H1 (cell line): Measurements from ENCODE around the gene KRTAP20-3. TPM values are rescaled to one million over a fixed set of nuclear protein-coding genes. Genes with fewer than 3 reads are reported as not detected.

Experiments used
- CTCF ChIA-PET: fragments of 300-600 bp; sonication (Branson Sonifier 250); formaldehyde crosslinking; loops from one replicate; lab custom pipeline; 2021; ENCODE audit not compliant: partially characterized antibody; lab: Charles Lee
- POLR2A ChIA-PET: fragments of 300-600 bp; sonication (Branson Sonifier 250); formaldehyde crosslinking; loops from one replicate; lab custom pipeline; 2021; ENCODE audit warnings: inconsistent platforms; ENCODE audit not compliant: partially characterized antibody; lab: Charles Lee
- DNase-seq, 2 experiments: peaks; one replicate each; pipeline versions ENCODE4 v3.0.0 to v3.0.0-alpha.2; 2010 to 2022; ENCODE audit warnings: low spot score in 2 of 2, low read depth in 1 of 2, mixed read lengths in 1 of 2
- FAIRE-seq: peaks from 2 replicates; lab custom pipeline; 2011; peaks lifted over from hg19 to GRCh38; lab: Jason Lieb, UNC
- H2AFZ ChIP-seq: 2 replicates; pipeline ENCODE4 v1.8.1; 2012; ENCODE audit warnings: low read length, inconsistent platforms
- H2AK5ac ChIP-seq: 2 replicates; pipeline ENCODE4 v1.6.1; 2013; ENCODE audit warnings: low read depth, low read length
- H2BK120ac ChIP-seq: replicated peaks from 2 replicates; pipeline ENCODE3; 2013; ENCODE audit warnings: low read depth, low read length, inconsistent platforms
- H2BK12ac ChIP-seq: 2 replicates; pipeline ENCODE4 v1.6.1; 2013; ENCODE audit warnings: low read depth, low read length
- H2BK15ac ChIP-seq: 2 replicates; pipeline ENCODE4 v1.6.1; 2013; ENCODE audit warnings: low read length
- H2BK20ac ChIP-seq: 2 replicates; pipeline ENCODE4 v1.6.1; 2013; ENCODE audit warnings: low read length
- H2BK5ac ChIP-seq: 2 replicates; pipeline ENCODE4 v1.6.1; 2013; ENCODE audit warnings: low read depth, low read length
- H3K14ac ChIP-seq: 2 replicates; pipeline ENCODE4 v1.6.1; 2013; ENCODE audit warnings: inconsistent platforms; ENCODE audit not compliant: insufficient read length
- H3K18ac ChIP-seq: 2 replicates; pipeline ENCODE4 v1.6.1; 2013; ENCODE audit warnings: low read length; ENCODE audit errors: extremely low read depth
- H3K23ac ChIP-seq: 2 replicates; pipeline ENCODE4 v1.6.1; 2013; ENCODE audit warnings: inconsistent platforms; ENCODE audit not compliant: insufficient read length
- H3K23me2 ChIP-seq: 2 replicates; pipeline ENCODE4 v1.6.1; 2013; ENCODE audit warnings: low read depth, low read length
- H3K27ac ChIP-seq: 2 replicates; pipeline ENCODE4 v1.6.1; 2011; ENCODE audit warnings: low read depth, low read length, inconsistent platforms
- H3K27me3 ChIP-seq, 4 experiments: replicated peaks in 1 of 4; 1 replicate in 1 of 4; 2 replicates in 3 of 4; pipeline versions ENCODE4 v1.6.1 to v1.8.1; 2011 to 2013; ENCODE audit warnings: low read length in 3 of 4, mild to moderate bottlenecking in 3 of 4, inconsistent platforms in 2 of 4, mixed read lengths in 2 of 4, moderate library complexity in 1 of 4; ENCODE audit not compliant: control insufficient read depth in 3 of 4, insufficient read depth in 3 of 4; ENCODE audit errors: extremely low read depth in 1 of 4
- H3K36me3 ChIP-seq, 4 experiments: 2 replicates each; pipeline versions ENCODE4 v1.6.1 to v1.8.1; 2011 to 2013; ENCODE audit warnings: mild to moderate bottlenecking in 4 of 4, low read length in 3 of 4, moderate library complexity in 2 of 4, control low read depth in 1 of 4, inconsistent platforms in 1 of 4; ENCODE audit not compliant: insufficient read depth in 4 of 4, control insufficient read depth in 2 of 4
- H3K4ac ChIP-seq: replicated peaks from 2 replicates; pipeline ENCODE3; 2013; ENCODE audit warnings: low read length, low read depth, mixed read lengths, inconsistent platforms; ENCODE audit not compliant: insufficient read length
- H3K4me1 ChIP-seq, 4 experiments: replicated peaks in 1 of 4; 1 replicate in 1 of 4; 2 replicates in 3 of 4; pipeline versions ENCODE4 v1.6.1 to v1.8.1; 2011 to 2013; ENCODE audit warnings: low read length in 3 of 4, inconsistent platforms in 2 of 4, mixed read lengths in 1 of 4; ENCODE audit not compliant: insufficient read depth in 4 of 4, control insufficient read depth in 3 of 4
- H3K4me2 ChIP-seq, 2 experiments: 2 replicates each; pipeline versions ENCODE4 v1.6.1 to v1.8.1; 2011 to 2013; ENCODE audit warnings: low read depth in 2 of 2, low read length in 2 of 2, control low read depth in 1 of 2, inconsistent platforms in 1 of 2, mild to moderate bottlenecking in 1 of 2; ENCODE audit not compliant: insufficient read depth in 1 of 2
- H3K4me3 ChIP-seq, 4 experiments: fragments of 200-600, 300-600 bp in 1 of 4; sonication (generic), shearing (Covaris generic), sonication (Bioruptor Twin) in 1 of 4; 2 replicates each; pipeline versions ENCODE4 v1.5.1 to v1.8.1; 2011 to 2016; ENCODE audit warnings: low read length in 4 of 4, low read depth in 3 of 4, control low read depth in 2 of 4, inconsistent platforms in 2 of 4, mild to moderate bottlenecking in 2 of 4, mixed read lengths in 1 of 4, moderate library complexity in 1 of 4; ENCODE audit not compliant: insufficient read depth in 2 of 4; ENCODE audit errors: extremely low read depth in 1 of 4
- H3K56ac ChIP-seq: replicated peaks from 2 replicates; pipeline ENCODE3; 2013; ENCODE audit warnings: low read depth, mild to moderate bottlenecking, mixed read lengths, low read length, inconsistent platforms; ENCODE audit not compliant: insufficient read length
- H3K79me1 ChIP-seq: 2 replicates; pipeline ENCODE4 v1.6.1; 2013; ENCODE audit warnings: low read depth, low read length, control low read depth
- H3K79me2 ChIP-seq, 2 experiments: 2 replicates each; pipeline versions ENCODE4 v1.6.1 to v1.8.1; 2012 to 2013; ENCODE audit warnings: low read length in 2 of 2, mild to moderate bottlenecking in 2 of 2, inconsistent platforms in 1 of 2; ENCODE audit not compliant: insufficient read depth in 2 of 2, control insufficient read depth in 1 of 2
- H3K9ac ChIP-seq, 4 experiments: replicated peaks in 1 of 4; 1 replicate in 1 of 4; 2 replicates in 3 of 4; pipeline versions ENCODE4 v1.6.1 to v1.8.1; 2011 to 2013; ENCODE audit warnings: low read depth in 3 of 4, low read length in 3 of 4, control low read depth in 2 of 4, mild to moderate bottlenecking in 2 of 4, moderate library complexity in 2 of 4, inconsistent platforms in 1 of 4; ENCODE audit errors: extremely low read depth in 1 of 4
- H3K9me3 ChIP-seq, 2 experiments: 2 replicates each; pipeline versions ENCODE4 v1.6.1 to v1.8.1; 2012 to 2013; ENCODE audit warnings: mild to moderate bottlenecking in 2 of 2, moderate library complexity in 2 of 2, control low read depth in 1 of 2, inconsistent platforms in 1 of 2, low read depth in 1 of 2, low read length in 1 of 2, mixed read lengths in 1 of 2; ENCODE audit not compliant: insufficient read depth in 2 of 2
- H4K20me1 ChIP-seq, 2 experiments: replicated peaks in 1 of 2; 2 replicates each; pipeline versions ENCODE3 to v1.8.1; 2011 to 2013; ENCODE audit warnings: inconsistent platforms in 2 of 2, low read length in 2 of 2, mild to moderate bottlenecking in 1 of 2; ENCODE audit not compliant: insufficient read depth in 2 of 2, control insufficient read depth in 1 of 2
- H4K5ac ChIP-seq: 2 replicates; pipeline ENCODE4 v1.6.1; 2013; ENCODE audit warnings: low read length, low read depth, mixed read lengths, inconsistent platforms; ENCODE audit not compliant: insufficient read length
- H4K8ac ChIP-seq: 2 replicates; pipeline ENCODE4 v1.8.0; 2013; ENCODE audit warnings: mild to moderate bottlenecking, moderate library complexity, low read length, inconsistent platforms; ENCODE audit not compliant: insufficient read depth; ENCODE audit errors: extremely low read depth
- H4K91ac ChIP-seq: replicated peaks from 2 replicates; pipeline ENCODE3; 2013; ENCODE audit warnings: low read length, mixed read lengths, inconsistent platforms; ENCODE audit not compliant: insufficient read length
- POLR2AphosphoS5 ChIP-seq: IDR thresholded peaks from 2 replicates; pipeline ENCODE4 v1.6.1; 2011; ENCODE audit warnings: low read depth, low read length
- WGBS, 2 experiments: shearing (Covaris generic) in 1 of 2; methylation state at CpG; one replicate each; pipeline versions ENCODE4 v1.1.6 to v1.1.7; 2013 to 2015; ENCODE audit warnings: low lambda C conversion rate in 2 of 2, mixed read lengths in 2 of 2, inconsistent platforms in 1 of 2, low coverage in 1 of 2, missing lambda C conversion rate in 1 of 2; ENCODE audit not compliant: insufficient replicate concordance in 2 of 2, insufficient coverage in 1 of 2, insufficient read length in 1 of 2; ENCODE audit errors: extremely low coverage in 1 of 2, missing lambda C conversion rate in 1 of 2; 5-methylcytosine and 5-hydroxymethylcytosine counted together
- polyA plus RNA-seq, 7 experiments: library from polyadenylated mRNA; depleted of rRNA in 3 of 7; stranded (reverse) in 5 of 7; unstranded in 2 of 7; fragments of >200 nt in 5 of 7; fragments of 200-250 nt in 2 of 7; gene quantifications; 1 replicate in 5 of 7; 2 replicates in 1 of 7; 4 replicates in 1 of 7; pipeline versions ENCODE4 v1.2.1 to v1.2.3, GENCODE V29; 2011 to 2013; ENCODE audit warnings: missing spikeins in 2 of 7, mixed read lengths in 2 of 7
- total RNA-seq: library from RNA; stranded (reverse); fragmentation: NEBNext Ultra II Directional; extraction: Animal tissue kit (Norgen Biotek cat#: 25700); gene quantifications from 2 replicates; pipeline ENCODE4 v1.2.1, GENCODE V29; 2021

Gene KRTAP20-3
- total and polyA plus RNA-seq, 2 of the 8 experiments (the other 6 are each of a cell fraction or from before 2014, with no cell fraction given) = not detected

DNA sequence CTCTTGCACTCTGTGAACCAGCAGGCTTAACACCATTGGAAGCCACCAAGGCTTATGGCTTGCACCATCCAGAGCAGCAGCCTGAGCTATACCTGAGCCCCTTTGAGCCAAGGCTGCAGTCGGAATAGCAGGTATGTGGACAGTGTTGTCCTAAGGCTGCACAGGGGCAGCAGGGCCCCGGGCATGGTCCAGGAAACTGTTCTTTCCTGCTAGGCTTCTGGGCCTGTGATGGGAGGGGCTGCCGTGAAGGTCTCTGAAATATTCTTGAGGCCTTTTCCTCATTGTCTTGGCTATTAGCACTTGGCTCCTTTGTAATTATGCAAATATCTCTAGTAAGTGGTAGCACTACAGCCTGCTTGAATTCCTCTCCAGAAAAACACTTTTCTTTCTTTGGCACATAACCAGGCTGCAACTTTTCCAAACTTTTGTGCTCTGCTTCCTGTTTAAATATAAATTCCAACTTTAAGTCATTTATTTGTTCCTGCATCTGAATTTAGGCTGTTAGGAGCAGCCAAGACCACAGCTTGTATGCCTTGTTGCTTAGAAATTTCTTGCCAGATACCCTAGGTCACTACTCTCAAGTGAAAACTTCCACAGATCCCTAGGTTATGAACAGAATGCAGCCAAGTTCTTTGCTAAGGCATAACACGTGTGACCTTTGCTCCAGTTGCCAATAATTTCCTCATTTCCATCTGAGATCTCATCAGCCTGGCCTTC, 17.1 kb upstream of the KRTAP20-3 start:
- FAIRE-seq = no peak
- H3K79me2 ChIP-seq = no peaks in the 10 kb centered on the region
- TF ChIP-seq POLR2AphosphoS5 = no peak

More for the DNA sequence above, 17.1 kb upstream of the KRTAP20-3 start:
- no peaks in the 10 kb centered on the region for H4K20me1 ChIP-seq
- no peak overlapping the region for H3K9ac ChIP-seq
- no peak overlapping the region for H3K27ac ChIP-seq
- CTCF ChIA-PET = no interaction called here
- H3K18ac ChIP-seq = no peak overlapping the region
- no peak overlapping the region for H4K5ac ChIP-seq
- H2BK120ac ChIP-seq = no peak overlapping the region
- no peaks in the 10 kb centered on the region for H3K79me1 ChIP-seq
- no peak overlapping the region for H3K23ac ChIP-seq
- no peak overlapping the region for H4K91ac ChIP-seq
- peaks cover 0 to 2% (median 0%) of the 10 kb centered on the region in 4 experiments; a peak in 2 of 7 replicates for H3K4me1 ChIP-seq
- H3K4me2 ChIP-seq = no peak overlapping the region
- no peak overlapping the region for H4K8ac ChIP-seq
- H3K4ac ChIP-seq = no peak overlapping the region
- H2BK5ac ChIP-seq = no peak overlapping the region
- H3K4me3 ChIP-seq = no peak overlapping the region
- H3K36me3 ChIP-seq = no peaks in the 10 kb centered on the region
- POLR2A ChIA-PET = no interaction called here
- H2BK12ac ChIP-seq = no peak overlapping the region
- H2AFZ ChIP-seq = no peak overlapping the region
- no peak overlapping the region for H2BK20ac ChIP-seq
- H3K14ac ChIP-seq = no peak overlapping the region
- no peaks in the 10 kb centered on the region for H3K23me2 ChIP-seq
- H3K56ac ChIP-seq = no peak overlapping the region
- WGBS, 2 experiments = 93% methylated on average over 4 of the region's 4 CpGs; no CpG with 5 or more reads in 1 of the 2 experiments
- peaks cover 7% of the 10 kb centered on the region in 2 experiments for H3K9me3 ChIP-seq
- H2AK5ac ChIP-seq = no peak overlapping the region
- peaks cover 0 to 1% (median 0%) of the 10 kb centered on the region in 4 experiments; a peak in 1 of 7 replicates for H3K27me3 ChIP-seq
- DNase-seq = no peak
- H2BK15ac ChIP-seq = no peak overlapping the region
